Measurements from ENCODE around the gene OBP2A.

Gene OBP2A

DNA sequence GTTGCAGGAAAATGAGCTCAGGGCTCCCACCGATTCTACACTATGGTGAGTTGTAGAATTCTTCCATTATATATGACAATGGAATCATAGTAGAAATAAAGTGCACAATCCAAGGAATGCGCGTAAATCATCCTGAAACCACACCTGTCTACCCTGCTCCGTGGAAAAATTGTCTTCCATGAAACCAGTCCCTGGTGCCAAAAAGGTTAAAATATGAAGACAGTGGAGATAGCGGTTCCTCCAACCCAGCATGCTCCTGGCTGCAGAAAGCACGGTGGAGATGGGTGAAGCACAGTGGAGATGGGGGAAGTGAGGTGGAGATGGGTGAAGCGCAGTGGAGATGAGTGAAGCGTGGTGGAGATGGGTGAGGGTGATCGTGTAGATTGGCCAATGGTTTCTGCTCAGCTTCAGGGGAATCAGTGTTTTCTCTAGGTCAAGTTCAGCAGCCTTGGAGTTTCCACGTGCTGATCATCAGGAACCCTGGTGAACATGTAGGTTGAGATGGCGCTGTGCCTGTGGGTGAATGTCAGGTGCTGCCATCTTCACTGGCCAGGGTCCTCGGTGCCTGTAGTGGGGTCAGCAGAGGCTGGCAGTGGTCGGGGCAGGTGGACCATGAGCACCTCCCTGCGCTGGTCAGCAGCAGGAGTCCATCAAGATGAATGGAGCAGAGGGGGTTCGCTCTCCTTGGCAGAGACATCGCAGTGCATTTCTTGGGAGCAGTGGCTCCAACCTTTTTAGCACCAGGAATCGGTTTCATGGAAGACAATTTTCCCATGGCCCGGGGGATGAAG, 35.9 kb downstream of the OBP2A start:
- DNase-seq = no peak

DNA sequence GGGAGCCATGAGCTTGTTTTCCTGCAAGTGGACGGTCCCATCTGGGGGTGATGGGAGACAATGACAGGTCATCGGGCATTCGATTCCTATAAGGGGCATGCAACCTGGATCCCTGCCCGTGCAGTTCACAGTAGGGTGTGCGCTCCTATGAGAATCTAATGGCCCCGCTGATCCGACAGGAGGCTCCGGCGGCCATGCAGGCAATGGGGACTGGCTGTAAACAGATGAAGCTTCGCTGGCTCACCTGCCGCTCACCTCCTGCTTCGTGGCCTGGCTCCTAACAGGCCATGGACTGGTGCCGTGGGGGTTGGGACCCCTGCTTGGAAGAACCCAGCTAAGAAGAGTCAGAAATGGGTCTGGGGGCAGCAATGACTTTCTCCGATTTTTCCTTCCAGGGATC, 36.6 kb downstream of the OBP2A start:
- no peak for DNase-seq

DNA sequence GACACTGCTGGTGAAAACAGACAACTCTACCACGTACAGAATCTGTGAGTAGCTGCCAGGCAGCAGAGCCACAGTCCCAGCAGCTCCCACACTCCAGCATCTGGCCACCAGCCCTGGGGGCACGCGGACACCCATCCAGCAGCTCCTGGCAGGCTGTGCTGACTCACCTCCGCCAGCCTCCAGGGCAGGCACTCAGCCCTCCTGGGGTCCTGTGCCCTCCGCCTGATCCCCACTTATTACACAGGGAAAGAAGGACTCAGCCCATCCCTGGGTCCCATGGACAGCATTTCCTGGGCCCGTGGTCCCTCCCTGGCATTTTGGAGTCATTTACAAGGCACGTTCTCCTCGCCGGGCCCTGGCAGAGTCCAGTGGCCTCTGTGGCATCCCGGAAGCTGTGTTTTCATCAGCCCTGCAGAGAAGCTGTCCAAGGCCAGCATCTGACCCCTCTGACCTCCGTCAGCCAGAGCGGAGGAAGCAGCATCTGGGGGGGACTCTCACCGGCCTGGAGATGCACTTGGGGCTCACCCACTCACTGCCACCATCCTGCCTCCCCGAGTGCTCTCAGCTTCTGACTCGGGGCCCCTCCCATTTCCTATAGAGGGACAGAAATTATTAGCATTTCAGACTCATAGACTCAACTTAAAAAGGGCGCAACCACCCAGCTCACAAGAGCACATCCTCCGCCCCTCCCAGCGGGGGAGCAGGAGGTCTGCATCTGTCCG, 37.2 kb downstream of the OBP2A start:
- no peak for DNase-seq

DNA sequence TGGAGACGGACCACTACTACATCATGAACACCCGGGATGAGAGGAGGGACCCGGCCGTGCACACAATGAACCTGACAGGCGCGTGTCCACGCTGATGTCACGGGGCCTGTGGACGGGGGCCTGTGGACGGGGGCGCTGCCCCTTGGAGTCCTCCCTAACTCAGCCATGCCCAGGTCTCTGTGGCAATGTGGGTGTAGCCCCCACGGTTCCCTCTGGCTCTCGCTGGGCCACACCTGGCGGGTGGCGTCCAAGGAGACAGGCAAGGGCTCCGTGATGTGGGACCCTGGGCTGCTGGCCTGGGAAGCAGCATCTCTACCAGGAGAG, 37.7 kb downstream of the OBP2A start:
- DNase-seq = no peak

DNA sequence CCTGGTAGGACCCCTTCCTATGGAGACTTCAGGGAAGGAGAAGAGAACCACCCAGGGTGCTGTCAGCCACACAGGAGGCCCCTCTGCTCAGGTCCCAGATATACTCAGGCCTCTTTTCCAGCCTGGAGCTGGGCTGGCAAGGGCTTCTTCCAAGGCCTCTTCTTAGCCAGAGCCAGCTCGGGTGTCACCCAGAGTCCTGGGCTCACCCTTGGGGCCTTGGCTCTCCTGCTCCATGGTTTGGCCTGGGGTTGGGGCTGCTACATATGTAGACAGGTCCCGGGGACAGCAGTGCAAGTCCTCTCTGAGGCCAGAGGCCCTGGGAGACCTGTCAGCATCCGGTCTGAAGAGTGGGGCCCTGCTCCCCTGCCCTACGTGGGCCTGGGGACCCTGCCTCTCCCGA, 38.4 kb downstream of the OBP2A start:
- no peak for DNase-seq

DNA sequence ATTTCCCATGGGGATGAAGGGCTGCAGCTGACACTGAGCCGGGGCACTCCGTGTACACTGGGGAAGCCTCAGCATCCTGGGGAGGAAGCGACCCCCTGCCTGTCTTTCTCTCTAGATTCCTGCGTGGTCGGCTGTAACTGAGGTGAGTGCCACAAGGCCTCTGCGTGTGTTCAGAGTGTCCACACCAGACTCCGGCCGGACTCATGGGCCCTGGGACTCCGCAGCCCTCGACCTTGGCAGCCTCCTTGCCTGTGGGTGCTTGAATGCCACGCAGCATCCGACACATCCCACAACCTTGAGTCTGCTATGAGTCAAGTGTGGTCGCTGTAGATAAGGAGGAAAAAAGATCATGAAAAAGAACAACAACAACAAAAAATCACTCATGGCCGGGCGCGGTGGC, 39.0 kb downstream of the OBP2A start:
- DNase-seq = no peak

DNA sequence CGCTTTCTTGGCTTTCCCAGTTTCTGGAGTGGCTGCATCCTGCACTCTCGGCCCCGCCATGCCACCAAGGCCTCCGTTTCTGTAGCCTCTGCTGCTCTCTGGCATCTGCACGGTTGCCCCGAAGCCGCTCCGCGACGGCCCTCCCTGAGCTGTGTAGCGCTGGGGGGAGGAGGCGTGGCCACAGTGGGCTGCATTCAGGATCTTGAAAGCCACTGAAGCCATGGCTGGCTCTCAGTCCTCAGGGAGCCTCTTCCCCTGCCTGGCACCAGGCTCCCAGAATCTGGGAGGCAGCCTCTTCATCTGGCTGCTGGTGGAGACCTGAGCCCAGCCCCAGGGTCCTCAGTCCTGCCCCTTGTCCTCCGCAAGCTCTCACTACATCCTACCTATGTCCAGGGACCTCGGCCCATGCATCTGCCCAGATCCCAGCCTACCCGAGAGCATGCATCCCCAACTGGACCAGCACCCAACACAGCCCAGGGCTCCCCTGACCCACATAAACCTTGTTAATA, 40.7 kb downstream of the OBP2A start:
- DNase-seq = no peak

DNA sequence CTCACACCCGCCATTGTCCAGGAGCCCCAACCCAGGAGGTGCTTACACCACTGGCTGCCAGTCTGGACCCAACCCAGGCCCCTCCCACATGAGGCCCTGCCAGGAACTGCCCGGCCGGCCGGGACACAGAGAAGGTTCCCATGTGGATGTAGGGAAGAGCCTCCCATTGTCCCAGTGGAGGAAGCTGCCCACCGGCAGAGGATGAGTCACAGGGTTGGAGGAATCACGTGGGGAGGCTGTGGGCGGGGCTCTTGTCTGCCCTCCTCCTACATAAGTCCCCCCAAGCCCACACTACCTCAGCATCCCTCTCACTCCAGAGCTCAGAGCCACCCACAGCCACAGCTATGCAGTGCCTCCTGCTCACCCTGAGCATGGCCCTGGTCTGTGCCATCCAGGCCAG, 41.7 kb downstream of the OBP2A start:
- no peak for DNase-seq

DNA sequence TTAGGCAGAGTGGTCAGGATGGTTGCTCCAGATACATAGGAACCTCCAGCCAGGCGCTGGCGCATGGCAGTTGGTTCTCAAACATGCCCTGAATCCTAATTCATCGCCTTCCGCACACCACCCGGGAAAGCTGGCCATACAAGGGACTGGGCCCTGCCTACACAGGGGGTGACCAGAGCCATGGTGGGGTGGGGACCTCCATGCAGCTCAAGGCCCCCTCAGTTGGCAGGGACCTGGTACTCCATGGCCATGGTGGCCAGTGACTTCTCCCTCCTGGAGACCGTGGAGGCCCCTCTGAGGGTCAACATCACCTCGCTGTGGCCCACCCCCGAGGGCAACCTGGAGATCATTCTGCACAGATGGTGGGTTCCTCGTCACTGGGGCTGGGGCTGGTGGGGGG, 42.4 kb downstream of the OBP2A start:
- DNase-seq = no peak

DNA sequence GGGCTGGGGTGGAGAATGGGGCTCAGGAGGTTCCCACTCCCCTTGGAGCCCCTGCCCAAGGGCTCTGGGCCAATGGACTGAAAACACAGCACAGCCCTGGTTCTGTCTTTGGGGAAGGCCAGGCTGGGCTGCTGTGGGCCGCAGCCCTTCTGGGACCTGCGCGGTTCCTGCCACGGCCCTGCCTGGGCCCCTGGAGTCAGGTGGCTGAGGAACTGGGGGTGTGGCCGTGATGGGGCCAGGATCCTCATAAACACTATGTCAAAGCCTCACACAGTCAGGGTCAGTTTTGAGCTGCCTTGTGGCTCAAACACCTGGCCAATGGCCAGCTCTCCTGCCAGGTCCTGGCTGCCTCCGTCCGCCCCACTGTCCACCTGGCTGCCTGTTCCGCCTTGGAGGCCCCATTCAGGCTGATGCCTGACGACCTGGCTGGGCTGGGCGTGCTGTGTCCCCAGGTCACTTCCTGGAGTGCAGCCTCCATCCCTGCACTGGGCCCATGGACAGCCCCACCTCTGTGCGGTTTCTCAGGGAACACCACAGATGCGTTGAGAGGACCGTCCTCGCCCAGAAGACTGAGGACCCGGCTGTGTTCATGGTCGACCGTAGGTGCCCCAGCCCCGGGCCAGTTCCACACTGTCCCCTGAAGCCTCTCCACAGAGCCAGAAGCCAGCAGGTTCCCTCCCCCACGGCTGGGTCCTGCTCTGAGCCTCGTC, 43.1 kb downstream of the OBP2A start:
- no peak for DNase-seq

DNA sequence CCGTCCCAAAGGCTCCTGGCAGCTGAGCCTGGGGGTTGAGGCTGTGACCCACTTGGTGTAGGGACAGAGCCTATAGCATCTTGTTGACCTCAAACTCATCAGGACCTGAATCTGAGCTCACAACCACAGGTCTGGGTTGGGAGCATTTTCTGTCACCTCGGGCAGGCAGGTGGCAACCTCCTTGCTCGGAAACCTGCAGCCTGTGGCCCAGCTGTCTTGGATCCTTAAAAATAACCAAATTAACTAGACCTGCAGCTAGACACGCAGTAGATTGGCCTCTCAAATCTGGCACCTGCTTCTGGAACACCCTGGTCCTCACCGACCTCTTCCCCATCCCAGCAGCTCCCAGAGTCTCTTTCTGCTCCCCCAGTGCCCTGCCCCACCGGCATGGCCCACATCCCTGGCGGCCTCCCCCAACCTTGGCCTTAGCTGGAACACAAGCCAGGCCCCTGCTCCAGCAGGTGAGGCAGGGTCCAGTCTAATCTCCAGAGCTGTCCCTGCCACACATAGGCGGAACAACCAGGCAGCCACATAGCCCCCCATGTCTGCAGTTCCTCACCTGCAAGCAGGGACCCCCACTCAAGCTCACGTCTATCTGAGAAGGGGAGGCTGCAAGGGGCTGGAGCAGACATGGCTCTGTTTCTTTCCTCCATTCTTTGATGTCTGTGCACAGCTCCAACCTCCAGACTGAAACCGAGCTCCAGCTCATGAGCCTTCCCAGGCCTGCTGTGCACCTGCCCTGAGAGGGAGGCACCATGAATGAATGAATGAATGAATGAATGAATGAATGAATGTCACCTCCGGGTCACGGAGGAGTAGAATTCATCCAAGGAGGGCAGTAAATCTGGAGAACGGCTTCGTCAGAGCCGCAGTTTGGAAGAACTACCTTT, 43.9 kb downstream of the OBP2A start:
- no peak for DNase-seq

DNA sequence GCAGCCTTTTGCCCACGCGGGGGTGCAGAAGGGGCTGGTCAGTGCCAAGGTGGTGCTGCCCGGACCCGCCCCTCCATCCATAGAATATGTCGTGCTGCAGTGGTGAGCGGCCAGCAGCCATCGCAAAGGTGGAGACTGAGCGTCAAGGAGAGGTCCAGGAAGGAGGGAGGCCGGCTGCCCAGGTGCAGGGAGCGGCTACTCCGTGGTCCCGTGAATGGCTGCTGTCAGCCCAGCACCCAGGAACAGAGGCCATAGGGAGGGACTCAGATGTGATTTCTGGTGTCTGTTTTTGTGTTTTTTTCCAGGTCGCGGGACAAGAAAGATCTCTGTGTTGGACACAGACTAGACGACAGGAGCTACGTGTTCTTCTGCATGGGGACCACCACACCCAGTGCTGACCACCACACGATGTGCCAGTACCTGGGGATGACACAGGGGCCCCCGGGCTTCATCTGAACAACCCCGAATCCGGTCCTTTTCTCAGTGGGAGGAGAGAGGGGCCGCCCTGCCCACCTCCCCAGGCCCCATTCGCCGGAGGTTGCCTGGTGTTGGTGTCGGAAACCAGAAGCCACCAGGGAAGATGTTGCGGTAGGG, 44.7 kb downstream of the OBP2A start:
- DNase-seq = no peak

DNA sequence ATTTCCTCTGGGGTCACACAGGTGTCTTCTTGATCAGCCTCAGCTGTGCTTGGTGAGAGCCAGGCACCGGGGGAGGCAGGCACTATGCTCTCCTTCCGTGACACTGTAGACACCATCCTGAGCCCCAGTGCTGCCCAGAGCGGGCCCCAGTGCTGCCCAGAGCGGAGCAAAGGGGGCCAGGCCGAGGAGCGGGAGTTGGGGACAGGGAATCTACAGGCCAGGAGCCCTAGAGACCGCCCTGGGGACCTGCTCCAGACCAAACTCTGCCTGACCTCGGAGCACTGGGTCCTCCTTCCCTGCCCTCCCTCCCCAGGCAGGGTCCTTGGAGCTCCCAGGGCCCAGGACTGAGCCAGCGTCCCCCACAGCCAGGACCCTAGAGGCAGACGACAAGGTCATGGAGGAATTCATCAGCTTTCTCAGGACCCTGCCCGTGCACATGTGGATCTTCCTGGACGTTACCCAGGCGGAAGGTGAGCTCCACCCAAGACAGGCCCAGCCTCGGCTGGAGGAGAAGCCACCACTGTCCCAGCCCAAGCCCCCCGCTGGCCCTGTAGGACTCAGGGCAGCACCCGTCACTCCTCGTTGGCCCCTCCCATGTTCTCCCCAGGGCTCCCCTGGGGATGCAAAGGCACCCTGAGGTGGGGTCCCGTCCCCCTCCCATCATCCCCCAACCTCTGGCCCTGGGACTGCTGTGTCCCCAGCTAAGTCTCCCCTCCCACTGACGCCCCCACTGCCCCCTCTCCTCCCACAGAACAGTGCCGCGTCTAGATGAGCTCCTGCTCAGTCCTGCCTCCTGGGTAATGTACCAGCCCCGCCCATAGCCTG, 45.8 kb downstream of the OBP2A start:
- DNase-seq = no peak

DNA sequence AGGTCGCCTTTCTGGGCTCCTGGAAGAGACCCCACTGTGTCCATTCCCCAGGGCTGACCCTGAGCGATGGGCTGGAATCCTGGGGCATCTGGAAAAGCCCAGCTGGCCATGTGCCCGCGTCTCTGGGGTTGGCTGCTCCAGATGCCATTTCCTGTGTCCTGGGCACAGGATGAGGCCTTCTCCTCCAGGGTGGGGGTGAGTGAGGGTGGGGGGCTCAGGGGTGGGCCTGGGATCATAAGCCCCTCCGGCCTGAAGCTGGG, 46.3 kb downstream of the OBP2A start:
- DNase-seq = no peak

DNA sequence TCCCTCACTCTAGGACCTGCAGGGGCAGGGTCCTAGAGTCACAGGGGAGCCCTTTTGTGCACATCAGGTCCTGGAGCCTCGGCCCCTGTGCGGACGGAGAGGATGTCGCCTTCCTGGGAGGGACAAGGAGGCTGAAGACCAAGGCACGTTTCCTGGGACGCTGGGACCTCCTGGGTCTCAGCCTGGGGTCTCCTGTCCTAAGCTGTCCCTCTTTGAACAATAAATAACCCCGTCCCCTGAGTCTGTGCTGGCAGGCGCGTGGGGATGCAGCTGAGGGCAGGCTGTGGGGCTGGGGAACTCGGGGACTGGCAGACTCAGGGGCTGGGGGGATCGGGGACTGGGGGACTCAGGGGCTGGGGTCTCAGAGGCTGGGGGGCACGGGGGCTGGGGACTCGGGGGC, 46.7 kb downstream of the OBP2A start:
- DNase-seq = no peak

DNA sequence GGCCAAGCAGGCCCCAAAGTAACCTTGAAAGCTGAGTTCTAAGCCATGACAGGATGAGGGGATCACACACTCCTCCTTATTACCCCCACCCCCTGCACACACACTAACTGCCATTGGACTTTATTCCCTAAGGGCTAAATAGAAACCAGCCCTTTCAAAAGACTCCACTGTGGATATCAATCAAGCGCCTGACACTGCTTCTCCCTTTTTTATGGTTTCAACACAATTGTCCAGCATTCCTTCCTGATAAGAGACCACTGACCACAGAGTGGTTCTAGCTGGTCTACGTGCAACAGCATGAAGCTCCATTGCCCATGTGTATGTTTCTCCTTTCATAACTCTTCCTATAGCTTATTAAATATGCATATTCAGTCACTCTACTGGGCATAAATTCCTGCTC, 50.3 kb downstream of the OBP2A start:
- no peak for DNase-seq

Data from NCI-H1105 (cell line).